Cardiac muscle cell (in vitro differentiated cells and primary cell): ENCODE results near the gene CMIP. TPM values are rescaled to one million over a fixed set of nuclear protein-coding genes. Genes with fewer than 3 reads are reported as not detected.

Experiments
- DNase-seq, 2 donors: peaks; one replicate each; pipeline versions ENCODE4 v3.0.0 to v3.0.0-alpha.2; 2010 to 2017; ENCODE audit warnings: low read depth in 1 of 2, low spot score in 1 of 2
- H3K27ac ChIP-seq: fragments of 200-600 bp; sonication (generic); 2 replicates; pipeline ENCODE4 v1.5.1; 2016
- H3K27me3 ChIP-seq: fragments of 200-600 bp; sonication (generic); 2 replicates; pipeline ENCODE4 v1.6.0; 2016; ENCODE audit warnings: control low read depth
- H3K36me3 ChIP-seq: fragments of 200-600 bp; sonication (generic); 2 replicates; pipeline ENCODE4 v1.5.1; 2016; ENCODE audit warnings: control low read depth
- H3K4me1 ChIP-seq: fragments of 200-600 bp; sonication (generic); 2 replicates; pipeline ENCODE4 v1.8.1; 2017; ENCODE audit warnings: low read depth, mild to moderate bottlenecking, mixed run types
- H3K4me3 ChIP-seq: fragments of 200-600 bp; sonication (generic); 2 replicates; pipeline ENCODE4 v1.5.1; 2016; ENCODE audit warnings: mild to moderate bottlenecking
- H3K9me3 ChIP-seq: fragments of 200-600 bp; sonication (generic); 2 replicates; pipeline ENCODE4 v1.5.1; 2017; ENCODE audit warnings: low read depth, mild to moderate bottlenecking, control low read depth
- CTCF ChIP-seq: IDR thresholded peaks from 2 replicates; pipeline ENCODE4 v1.5.1; 2012; ENCODE audit warnings: low read depth, mild to moderate bottlenecking, low read length
- polyA plus RNA-seq: library from polyadenylated mRNA; unstranded; fragments of >200 nt; fragmentation: Nextera tagmentation; extraction: Ambion mirVana; gene quantifications from 2 replicates; pipeline ENCODE4 v1.2.1, GENCODE V29; 2016
- total RNA-seq: library from RNA; depleted of rRNA; stranded (reverse); fragments of >200 nt; gene quantifications from 2 replicates; pipeline ENCODE4 v1.2.3, GENCODE V29; 2016

CMIP gene
- total and polyA plus RNA-seq, 2 experiments from 2014 or later: 1.8 to 22.2 TPM

- H3K27me3 ChIP-seq: no peaks in the 10 kb centered on the region
- H3K4me3 ChIP-seq: no peak overlapping the region
- no peaks in the 10 kb centered on the region for H3K9me3 ChIP-seq
- H3K36me3 ChIP-seq: no peaks in the 10 kb centered on the region
- peaks cover 15% of the 10 kb centered on the region for H3K4me1 ChIP-seq
- TF ChIP-seq CTCF: no peak
- no peak overlapping the region for H3K27ac ChIP-seq
- DNase-seq: no peak
Measured at GRCh38 chr16:81588326-81589081, 143.9 kb downstream of the CMIP start.

- no peak for TF ChIP-seq CTCF
- Histone ChIP-seq H3K4me3 (no peak overlapping the region), H3K27me3 (no peaks in the 10 kb centered on the region), H3K27ac (no peak overlapping the region), H3K4me1 (peaks cover 15% of the 10 kb centered on the region), H3K9me3 (no peaks in the 10 kb centered on the region), H3K36me3 (no peaks in the 10 kb centered on the region)
- no peak for DNase-seq
Measured at GRCh38 chr16:81589975-81590650, 145.5 kb downstream of the CMIP start.

- H3K27ac ChIP-seq: no peak overlapping the region
- DNase-seq: no peak
- TF ChIP-seq CTCF: no peak
Measured at GRCh38 chr16:81590714-81591544, 146.3 kb downstream of the CMIP start.

GRCh38 chr16:81591545-81591870, 146.9 kb downstream of the CMIP start:
- Histone ChIP-seq H3K4me1 (peaks cover 5% of the 10 kb centered on the region), H3K36me3 (no peaks in the 10 kb centered on the region), H3K4me3 (no peak overlapping the region), H3K27me3 (no peaks in the 10 kb centered on the region), H3K9me3 (no peaks in the 10 kb centered on the region), H3K27ac (no peak overlapping the region)
- TF ChIP-seq CTCF: no peak
- no peak for DNase-seq

More at GRCh38 chr16:81590714-81591544, 146.3 kb downstream of the CMIP start:
- Histone ChIP-seq H3K4me1 (peaks cover 11% of the 10 kb centered on the region), H3K27me3 (no peaks in the 10 kb centered on the region), H3K9me3 (no peaks in the 10 kb centered on the region), H3K4me3 (no peak overlapping the region), H3K36me3 (no peaks in the 10 kb centered on the region)

GRCh38 chr16:81592353-81592866, 147.8 kb downstream of the CMIP start:
- no peaks in the 10 kb centered on the region for H3K27me3 ChIP-seq
- no peaks in the 10 kb centered on the region for H3K4me1 ChIP-seq
- H3K9me3 ChIP-seq: no peaks in the 10 kb centered on the region
- no peak overlapping the region for H3K27ac ChIP-seq
- H3K4me3 ChIP-seq: no peak overlapping the region
- DNase-seq: no peak
- H3K36me3 ChIP-seq: no peaks in the 10 kb centered on the region
- no peak for TF ChIP-seq CTCF
